NB4 (cell line): ENCODE results near the gene MUC6.
A peak's percentile ranks its signal among the peaks of the same experiment; 100 is the strongest.
"Not testable (repeated sequence)": the region's sequence is repeated elsewhere in the genome, so short reads cannot be mapped to it uniquely, and the experiment has no call there.

Experiments used
- DNase-seq: peaks from one replicate; pipeline ENCODE4 v3.0.0; 2010; ENCODE audit warnings: low read depth
- H3K4me3 ChIP-seq: one replicate; pipeline ENCODE4 v1.5.1; 2011; ENCODE audit warnings: mild to moderate bottlenecking, low read depth, low read length, moderate library complexity
- MAX ChIP-seq: IDR thresholded peaks from 2 replicates; pipeline ENCODE4 v1.6.1; 2011; ENCODE audit warnings: low read depth, low read length
- MYC ChIP-seq: IDR thresholded peaks from 2 replicates; pipeline ENCODE4 v1.6.1; 2011; ENCODE audit warnings: low read depth, low read length
- POLR2A ChIP-seq: IDR thresholded peaks from 2 replicates; pipeline ENCODE4 v1.6.1; 2011; ENCODE audit warnings: mild to moderate bottlenecking; ENCODE audit not compliant: insufficient read length; ENCODE audit errors: extremely low read depth
- TF ChIP-seq, protein P1 (sequence below): IDR thresholded peaks from one replicate; pipeline ENCODE4 v1.5.1; 2012; ENCODE audit warnings: low read depth, low read length

Gene MUC6

GRCh38 chr11:977830-978720 lies 58.4 kb downstream of the MUC6 start:
- TF ChIP-seq MYC: no peak
- TF ChIP-seq, protein P1, sequence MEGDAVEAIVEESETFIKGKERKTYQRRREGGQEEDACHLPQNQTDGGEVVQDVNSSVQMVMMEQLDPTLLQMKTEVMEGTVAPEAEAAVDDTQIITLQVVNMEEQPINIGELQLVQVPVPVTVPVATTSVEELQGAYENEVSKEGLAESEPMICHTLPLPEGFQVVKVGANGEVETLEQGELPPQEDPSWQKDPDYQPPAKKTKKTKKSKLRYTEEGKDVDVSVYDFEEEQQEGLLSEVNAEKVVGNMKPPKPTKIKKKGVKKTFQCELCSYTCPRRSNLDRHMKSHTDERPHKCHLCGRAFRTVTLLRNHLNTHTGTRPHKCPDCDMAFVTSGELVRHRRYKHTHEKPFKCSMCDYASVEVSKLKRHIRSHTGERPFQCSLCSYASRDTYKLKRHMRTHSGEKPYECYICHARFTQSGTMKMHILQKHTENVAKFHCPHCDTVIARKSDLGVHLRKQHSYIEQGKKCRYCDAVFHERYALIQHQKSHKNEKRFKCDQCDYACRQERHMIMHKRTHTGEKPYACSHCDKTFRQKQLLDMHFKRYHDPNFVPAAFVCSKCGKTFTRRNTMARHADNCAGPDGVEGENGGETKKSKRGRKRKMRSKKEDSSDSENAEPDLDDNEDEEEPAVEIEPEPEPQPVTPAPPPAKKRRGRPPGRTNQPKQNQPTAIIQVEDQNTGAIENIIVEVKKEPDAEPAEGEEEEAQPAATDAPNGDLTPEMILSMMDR: no peak
- TF ChIP-seq MAX: no peak
- no peak for DNase-seq
- no peak overlapping the region for H3K4me3 ChIP-seq

- peak; percentile 39 for DNase-seq
- H3K4me3 ChIP-seq: no peak overlapping the region
- no peak for TF ChIP-seq POLR2A
- TF ChIP-seq MYC: no peak
- TF ChIP-seq MAX: no peak
- TF ChIP-seq, protein P1: no peak
Measured at GRCh38 chr11:976431-977160, 59.9 kb downstream of the MUC6 start.

DNA sequence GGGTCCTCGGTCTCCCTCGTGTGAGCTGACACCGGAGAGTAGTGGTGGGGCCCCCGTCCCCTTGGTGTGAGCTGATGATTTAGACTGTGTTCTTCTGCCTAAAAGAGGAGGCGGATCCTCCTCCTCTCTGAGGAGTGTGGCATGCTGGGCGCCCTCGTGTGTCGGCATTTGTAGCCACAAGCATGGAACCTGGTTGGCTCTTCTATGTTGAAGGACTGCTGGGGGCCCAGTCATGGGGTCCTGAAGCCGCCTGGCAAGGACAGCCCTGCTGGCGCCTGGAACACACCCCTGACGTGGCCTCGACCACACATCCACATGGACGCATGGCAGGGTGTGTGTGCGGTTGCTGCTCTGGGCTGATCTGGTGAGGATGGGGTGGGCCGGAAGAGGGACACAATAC lies 60.7 kb downstream of the MUC6 start:
- DNase-seq: peak; percentile 37

DNA sequence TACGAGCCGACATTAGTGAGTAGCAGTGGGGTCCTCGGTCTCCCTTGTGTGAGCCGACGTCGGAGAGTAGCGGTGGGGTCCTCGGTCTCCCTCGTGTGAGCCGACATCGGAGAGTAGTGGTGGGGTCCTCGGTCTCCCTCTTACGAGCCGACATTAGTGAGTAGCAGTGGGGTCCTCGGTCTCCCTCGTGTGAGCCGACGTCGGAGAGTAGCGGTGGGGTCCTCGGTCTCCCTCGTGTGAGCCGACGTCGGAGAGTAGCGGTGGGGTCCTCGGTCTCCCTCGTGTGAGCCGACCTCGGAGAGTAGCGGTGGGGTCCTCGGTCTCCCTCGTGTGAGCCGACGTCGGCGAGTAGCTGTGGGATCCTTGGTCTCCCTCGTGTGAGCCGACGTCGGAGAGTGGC lies 61.1 kb downstream of the MUC6 start:
- not testable (repeated sequence) for H3K4me3 ChIP-seq, DNase-seq

More for the DNA sequence above, 60.7 kb downstream of the MUC6 start:
- H3K4me3 ChIP-seq: no peak overlapping the region
- no peak for TF ChIP-seq MYC
- TF ChIP-seq, protein P1: peak; percentile 10

GRCh38 chr11:973237-973636 lies 63.3 kb downstream of the MUC6 start:
- no peak overlapping the region for H3K4me3 ChIP-seq
- DNase-seq: no peak
- TF ChIP-seq MYC (no peak), MAX (no peak), POLR2A (no peak)
- TF ChIP-seq, protein P1: no peak

- no peak for TF ChIP-seq POLR2A
- TF ChIP-seq, protein P1: no peak
- no peak for TF ChIP-seq MAX
- TF ChIP-seq MYC: no peak
- no peak for DNase-seq
- H3K4me3 ChIP-seq: no peak overlapping the region
Measured at GRCh38 chr11:972523-973211, 63.9 kb downstream of the MUC6 start.
